AG09309 (cell line): ENCODE data around the gene SLC22A7.
"Not testable (repeated sequence)": the region's sequence is repeated elsewhere in the genome, so short reads cannot be mapped to it uniquely, and the experiment has no call there.

Experiments
- DNase-seq: peaks from one replicate; pipeline ENCODE4 v3.0.0-alpha.2; 2010; ENCODE audit warnings: low read depth
- H3K4me3 ChIP-seq: 2 replicates; pipeline ENCODE4 v1.5.1; 2011; ENCODE audit warnings: mild to moderate bottlenecking, low read depth, low read length, moderate library complexity; ENCODE audit not compliant: control insufficient read depth
- TF ChIP-seq, protein P1 (sequence below): IDR thresholded peaks from 2 replicates; pipeline ENCODE4 v1.5.1; 2011; ENCODE audit warnings: mild to moderate bottlenecking, low read depth, low read length, inconsistent platforms; ENCODE audit not compliant: insufficient read depth, control insufficient read depth; ENCODE audit errors: missing control alignments

The SLC22A7 gene

DNA sequence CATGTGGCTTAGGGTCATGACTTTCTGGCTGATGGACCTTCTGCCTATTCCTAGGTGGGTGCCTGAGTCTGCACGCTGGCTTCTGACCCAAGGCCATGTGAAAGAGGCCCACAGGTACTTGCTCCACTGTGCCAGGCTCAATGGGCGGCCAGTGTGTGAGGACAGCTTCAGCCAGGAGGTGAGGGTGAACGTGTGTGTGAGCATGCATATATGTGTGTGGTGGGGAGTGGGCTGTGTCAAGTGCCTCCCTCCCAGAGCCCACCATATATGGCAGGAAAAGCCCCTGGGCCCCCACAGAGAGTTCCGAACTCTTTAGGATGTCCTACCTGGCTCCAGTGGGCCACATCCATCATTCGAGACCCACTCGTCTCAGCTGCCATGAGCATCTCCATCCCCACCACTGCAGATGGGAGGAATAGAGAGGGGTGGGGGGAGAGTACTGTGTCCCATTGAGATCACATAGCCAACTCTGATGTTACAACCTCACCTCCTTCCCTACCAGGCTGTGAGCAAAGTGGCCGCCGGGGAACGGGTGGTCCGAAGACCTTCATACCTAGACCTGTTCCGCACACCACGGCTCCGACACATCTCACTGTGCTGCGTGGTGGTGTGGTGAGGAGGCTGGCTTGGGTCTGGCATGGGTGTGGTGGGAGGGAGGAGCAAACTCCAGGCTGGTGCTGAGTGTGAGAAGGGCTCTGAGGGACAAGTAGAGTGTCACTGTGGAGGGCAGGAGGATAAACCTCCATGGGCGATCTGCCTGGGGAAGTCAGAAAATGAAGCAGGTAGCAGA, 3.2 kb downstream of the SLC22A7 start:
- no peak overlapping the region for H3K4me3 ChIP-seq
- DNase-seq: no peak
- TF ChIP-seq, protein P1, sequence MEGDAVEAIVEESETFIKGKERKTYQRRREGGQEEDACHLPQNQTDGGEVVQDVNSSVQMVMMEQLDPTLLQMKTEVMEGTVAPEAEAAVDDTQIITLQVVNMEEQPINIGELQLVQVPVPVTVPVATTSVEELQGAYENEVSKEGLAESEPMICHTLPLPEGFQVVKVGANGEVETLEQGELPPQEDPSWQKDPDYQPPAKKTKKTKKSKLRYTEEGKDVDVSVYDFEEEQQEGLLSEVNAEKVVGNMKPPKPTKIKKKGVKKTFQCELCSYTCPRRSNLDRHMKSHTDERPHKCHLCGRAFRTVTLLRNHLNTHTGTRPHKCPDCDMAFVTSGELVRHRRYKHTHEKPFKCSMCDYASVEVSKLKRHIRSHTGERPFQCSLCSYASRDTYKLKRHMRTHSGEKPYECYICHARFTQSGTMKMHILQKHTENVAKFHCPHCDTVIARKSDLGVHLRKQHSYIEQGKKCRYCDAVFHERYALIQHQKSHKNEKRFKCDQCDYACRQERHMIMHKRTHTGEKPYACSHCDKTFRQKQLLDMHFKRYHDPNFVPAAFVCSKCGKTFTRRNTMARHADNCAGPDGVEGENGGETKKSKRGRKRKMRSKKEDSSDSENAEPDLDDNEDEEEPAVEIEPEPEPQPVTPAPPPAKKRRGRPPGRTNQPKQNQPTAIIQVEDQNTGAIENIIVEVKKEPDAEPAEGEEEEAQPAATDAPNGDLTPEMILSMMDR: no peak

DNA sequence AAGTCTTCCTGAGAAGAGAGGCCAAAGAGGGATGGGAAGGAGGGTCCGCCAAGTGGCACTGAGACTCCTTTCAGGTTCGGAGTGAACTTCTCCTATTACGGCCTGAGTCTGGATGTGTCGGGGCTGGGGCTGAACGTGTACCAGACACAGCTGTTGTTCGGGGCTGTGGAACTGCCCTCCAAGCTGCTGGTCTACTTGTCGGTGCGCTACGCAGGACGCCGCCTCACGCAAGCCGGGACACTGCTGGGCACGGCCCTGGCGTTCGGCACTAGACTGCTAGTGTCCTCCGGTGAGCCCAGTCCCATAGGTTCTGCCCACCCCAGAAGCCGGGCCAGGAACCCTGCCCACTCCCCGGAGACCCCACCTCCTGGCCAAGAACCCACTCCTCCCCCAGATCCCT, 4.1 kb downstream of the SLC22A7 start:
- DNase-seq: no peak
- TF ChIP-seq, protein P1: no peak
- no peak overlapping the region for H3K4me3 ChIP-seq

DNA sequence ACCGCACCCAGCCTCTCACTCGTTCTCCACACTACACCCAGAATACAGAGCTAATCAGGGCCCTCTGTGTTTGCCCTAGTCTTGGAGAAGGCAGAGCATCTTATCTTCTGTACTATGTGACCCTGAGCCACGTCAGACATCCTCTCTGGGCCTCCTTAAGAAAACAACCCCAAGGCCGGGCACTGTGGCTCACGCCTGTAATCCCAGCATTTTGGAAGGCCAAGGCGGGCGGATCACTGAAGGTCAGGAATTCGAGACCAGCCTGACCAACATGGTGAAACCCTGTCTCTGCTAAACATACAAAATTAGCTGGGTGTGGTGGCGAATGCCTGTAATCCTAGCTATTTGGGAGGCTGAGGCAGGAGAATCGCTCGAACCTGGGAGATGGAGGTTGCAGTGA, 4.9 kb downstream of the SLC22A7 start:
- H3K4me3 ChIP-seq: not testable (repeated sequence)

DNA sequence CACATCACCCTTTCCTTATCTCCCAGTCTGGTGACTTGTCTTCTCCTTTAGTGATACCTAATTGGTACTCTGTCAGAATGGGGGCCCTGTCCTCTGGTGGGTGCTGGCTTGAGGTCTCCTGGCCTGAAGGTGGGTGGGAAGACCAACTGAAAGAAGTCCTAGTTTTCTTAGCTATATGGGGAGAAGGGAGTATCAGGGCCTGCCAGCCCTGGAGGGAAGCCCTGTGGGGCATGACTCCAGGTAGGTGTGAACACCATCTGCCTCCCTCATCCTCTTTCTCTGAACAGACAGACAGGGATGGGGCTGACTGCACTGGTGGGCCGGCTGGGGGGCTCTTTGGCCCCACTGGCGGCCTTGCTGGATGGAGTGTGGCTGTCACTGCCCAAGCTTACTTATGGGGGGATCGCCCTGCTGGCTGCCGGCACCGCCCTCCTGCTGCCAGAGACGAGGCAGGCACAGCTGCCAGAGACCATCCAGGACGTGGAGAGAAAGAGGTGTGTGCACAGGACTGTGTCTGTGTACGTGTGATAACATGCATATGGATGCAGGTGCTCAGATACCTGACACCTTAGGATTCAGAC, 5.8 kb downstream of the SLC22A7 start:
- no peak overlapping the region for H3K4me3 ChIP-seq
- TF ChIP-seq, protein P1: no peak
- no peak for DNase-seq

More for the DNA sequence above, 4.9 kb downstream of the SLC22A7 start:
- DNase-seq: not testable (repeated sequence)

DNA sequence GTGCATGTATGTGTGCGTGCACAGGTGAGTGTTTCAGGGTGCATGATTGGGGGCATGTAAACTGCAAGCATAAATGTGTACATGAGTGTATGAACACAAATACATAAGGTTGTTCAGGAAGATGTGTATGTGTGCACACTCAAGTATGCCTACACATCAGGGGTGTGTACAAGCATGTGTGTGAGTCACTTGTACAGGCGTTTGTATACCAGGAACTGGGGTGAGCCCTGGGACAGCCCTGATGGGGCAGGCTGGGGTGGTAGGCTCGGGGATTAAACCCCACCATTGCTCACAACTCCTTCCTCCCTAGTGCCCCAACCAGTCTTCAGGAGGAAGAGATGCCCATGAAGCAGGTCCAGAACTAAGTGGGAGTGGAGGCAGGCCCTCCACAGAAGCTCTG, 6.3 kb downstream of the SLC22A7 start:
- H3K4me3 ChIP-seq: no peak overlapping the region
- TF ChIP-seq, protein P1: no peak
- DNase-seq: no peak

DNA sequence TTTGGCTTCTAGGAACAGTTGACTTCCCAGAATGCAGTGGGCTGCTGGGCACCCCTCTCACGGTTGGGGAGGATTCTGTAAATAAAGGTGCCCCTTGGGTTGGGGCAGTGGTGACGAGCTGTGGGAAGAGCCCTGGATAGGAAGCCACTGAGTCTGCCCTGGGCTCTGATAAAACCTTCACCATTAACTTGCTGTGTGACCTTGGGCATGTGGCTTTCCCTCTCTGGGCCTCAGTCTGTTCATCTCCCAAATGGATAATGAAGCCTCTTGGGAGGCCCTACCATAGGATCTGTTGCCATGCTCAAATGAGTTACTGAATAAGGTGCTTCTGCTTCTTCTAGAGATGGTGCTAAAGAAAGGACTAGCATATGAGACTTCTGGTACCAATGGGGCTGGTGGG, 6.8 kb downstream of the SLC22A7 start:
- no peak overlapping the region for H3K4me3 ChIP-seq
- TF ChIP-seq, protein P1: no peak
- DNase-seq: no peak

DNA sequence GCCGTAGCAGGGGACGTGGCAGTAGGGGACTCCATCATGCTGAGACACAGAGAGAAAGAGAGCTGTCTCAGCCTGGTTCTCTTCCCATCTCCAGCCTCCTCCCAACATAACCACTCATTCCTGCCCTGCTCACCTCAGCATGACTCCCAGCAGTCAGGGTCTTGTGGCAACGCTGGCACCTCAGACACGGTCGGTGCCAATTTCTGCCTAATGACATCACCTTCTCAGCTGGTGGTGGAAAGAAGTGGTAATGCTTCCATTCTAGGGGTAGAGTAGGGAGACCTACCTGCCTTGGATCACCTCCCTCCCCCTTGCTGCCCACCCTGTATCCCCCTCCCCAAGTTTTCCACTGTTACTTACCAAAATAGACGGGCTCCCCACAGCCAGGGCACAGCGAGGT, 8.0 kb downstream of the SLC22A7 start:
- no peak overlapping the region for H3K4me3 ChIP-seq
- DNase-seq: no peak
- TF ChIP-seq, protein P1: no peak
